ENCODE measurements around the gene CERS6.

CERS6 gene

DNA sequence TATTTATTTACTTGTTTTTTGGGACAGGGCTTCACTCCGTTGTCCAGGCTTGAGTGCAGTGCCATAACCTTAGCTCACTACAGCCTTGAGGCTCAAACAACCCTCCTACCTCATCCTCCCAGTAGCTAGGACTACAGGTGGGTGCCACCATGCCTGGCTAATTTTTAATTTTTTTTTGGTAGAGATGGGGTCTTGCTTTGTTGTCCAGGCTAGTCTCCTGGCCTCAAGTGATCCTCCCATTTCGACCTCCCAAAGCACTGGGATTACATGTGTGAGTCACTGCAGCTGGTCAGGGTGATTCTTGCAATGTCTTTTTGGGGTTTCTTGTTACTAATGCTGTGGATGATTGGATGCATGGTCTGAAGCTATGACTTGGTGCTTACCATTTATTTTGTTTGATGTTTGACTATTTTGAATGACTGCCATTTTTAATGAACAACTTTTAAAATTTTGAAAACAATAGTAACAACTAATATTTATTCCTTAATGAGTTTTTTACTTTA lies 6.5 kb downstream of the CERS6 start:
- no peak overlapping the region for H3K4me3 ChIP-seq (ENCODE audit: low read length)
- DNase-seq (ENCODE audit: low read depth, low spot score): no peak

- H3K4me3 ChIP-seq (ENCODE audit: low read length): no peak overlapping the region
These were observed 9.5 kb downstream of the CERS6 start for GRCh38 chr2:168465594-168465993.

GRCh38 chr2:168466190-168466737 lies 10.2 kb downstream of the CERS6 start:
- no peak for DNase-seq (ENCODE audit: low read depth, low spot score)
- no peak overlapping the region for H3K4me3 ChIP-seq (ENCODE audit: low read length)

More at GRCh38 chr2:168465594-168465993, 9.5 kb downstream of the CERS6 start:
- DNase-seq (ENCODE audit: low read depth, low spot score): no peak

DNA sequence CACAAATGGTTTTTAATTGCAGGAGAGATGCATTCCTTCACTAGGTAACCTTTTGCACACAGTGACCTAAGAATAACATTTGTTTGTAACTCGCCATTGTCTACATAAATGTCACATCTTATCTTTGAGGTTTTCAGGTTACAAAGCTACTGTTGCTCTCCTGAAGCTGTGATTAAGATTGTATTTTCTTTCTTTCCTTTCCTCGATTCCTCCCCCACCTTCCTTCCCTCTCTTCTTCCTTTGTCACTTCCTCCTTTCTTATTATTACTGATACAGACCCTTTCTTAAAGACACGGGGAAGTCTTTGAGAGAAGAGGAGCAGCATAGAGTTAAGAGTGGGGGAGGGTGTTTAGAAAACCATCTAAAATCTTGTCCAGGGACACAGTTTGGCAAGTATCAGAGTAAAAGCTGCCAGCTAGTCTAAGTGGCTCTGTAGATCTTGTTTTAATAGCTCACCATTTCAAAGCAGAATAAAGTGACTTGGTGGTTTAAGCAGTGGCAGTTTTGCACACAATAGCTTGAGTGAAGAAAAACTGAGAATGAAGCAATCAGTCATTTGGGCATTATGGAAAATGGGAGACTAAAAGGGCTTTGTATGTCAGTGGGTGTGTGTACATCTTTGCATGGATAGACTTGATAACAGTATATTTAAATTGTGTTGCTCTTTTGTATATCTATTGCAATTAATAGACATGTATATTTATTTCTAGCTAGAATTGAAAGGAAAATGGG lies 10.9 kb downstream of the CERS6 start:
- H3K4me3 ChIP-seq (ENCODE audit: low read length): no peak overlapping the region
- no peak for DNase-seq (ENCODE audit: low read depth, low spot score)

GRCh38 chr2:168467729-168468128 lies 11.7 kb downstream of the CERS6 start:
- no peak overlapping the region for H3K4me3 ChIP-seq (ENCODE audit: low read length)
- no peak for DNase-seq (ENCODE audit: low read depth, low spot score)

DNA sequence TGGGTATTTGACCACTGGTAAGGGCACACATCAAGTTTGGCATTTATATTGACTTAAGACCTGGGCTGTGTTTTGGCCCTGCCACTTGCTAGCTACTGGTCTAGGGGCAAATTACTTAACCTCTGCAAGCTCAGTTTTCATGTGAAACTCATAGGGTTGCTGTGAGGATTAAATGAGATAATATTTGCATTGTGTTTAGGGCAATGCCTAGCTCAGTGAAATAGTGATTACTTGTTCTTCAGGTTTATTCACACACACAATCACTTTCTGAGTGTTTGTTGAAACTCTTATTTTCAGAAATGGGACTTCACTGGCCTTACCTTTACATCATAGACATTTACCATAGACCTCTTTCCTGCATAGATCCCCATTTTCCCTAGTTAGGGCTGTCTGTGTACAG lies 12.3 kb downstream of the CERS6 start:
- DNase-seq (ENCODE audit: low read depth, low spot score): no peak
- H3K4me3 ChIP-seq (ENCODE audit: low read length): no peak overlapping the region

DNA sequence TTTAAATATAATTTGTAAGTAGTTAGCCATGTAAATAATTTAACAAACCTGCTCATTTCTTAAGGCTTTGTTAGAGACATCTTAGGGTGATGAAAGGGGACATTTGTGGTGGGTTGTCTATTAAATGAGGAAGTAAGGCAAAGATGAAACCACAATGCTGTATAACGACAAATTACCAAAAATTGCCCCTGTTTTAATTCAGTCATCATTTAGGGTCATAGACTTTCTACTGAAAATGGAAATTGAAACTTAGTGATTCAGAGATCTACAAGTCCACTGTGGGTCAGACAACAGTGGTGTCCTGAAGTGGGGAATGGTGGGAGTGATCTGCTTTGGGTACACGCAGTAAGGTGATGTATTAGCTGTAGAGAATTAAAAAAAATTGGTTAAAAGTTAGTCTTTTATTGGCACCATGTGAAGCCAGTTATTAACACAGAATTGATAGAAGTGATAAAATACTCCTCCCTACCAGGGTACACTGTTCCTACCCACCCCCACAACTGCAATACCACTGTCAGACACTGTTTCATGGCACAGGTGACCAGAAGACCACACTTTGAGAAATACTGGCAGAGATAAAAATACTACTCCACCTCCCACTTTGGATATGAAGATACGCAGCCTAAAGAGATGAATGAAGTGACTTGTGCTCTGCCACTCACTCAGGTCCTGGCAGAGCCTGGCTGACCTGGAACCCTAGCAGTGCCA lies 13.4 kb downstream of the CERS6 start:
- DNase-seq (ENCODE audit: low read depth, low spot score): no peak
- no peak overlapping the region for H3K4me3 ChIP-seq (ENCODE audit: low read length)

DNA sequence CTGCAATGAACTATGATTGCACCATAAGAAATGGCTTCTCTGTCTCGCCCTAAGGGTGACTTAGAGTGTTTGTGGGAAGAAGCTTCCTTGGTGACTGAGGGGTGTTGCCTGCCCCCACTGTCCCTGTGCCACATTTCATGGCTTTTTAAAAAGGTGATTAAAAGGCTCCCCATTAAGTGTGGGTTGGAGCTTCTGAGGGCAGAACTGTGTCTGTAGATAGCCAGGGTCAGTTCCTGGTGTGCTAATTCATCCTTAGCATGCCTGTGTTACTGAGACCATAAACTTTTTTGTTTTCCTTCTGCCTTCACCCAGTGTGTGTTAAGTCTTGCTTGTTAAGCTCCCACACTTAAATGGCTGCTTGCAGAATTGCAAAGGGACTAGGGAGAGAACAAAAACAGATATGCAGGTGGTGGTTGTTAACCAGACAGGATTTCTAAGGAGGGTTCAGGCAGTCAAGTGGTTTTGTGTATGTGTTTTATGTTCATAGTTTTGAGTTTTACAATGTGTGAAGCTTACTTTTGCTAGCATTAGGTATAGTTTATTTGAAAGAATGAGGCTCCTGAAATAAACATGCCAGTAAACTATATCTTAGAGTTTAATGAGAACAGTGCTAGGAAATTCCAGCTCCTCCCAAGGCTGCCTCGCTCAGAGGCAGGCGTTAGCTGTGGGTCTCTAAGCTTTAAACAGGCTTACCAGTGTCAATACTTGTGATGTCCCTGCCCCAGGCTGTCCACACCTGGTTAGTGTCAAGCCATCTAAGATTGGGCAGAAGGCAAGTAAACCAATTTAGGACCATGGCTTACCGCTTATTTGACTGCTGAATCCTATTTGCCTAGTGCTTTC lies 14.5 kb downstream of the CERS6 start:
- H3K4me3 ChIP-seq (ENCODE audit: low read length): no peak overlapping the region
- DNase-seq (ENCODE audit: low read depth, low spot score): peak; percentile 80

GRCh38 chr2:168471163-168471475 lies 15.0 kb downstream of the CERS6 start:
- H3K4me3 ChIP-seq (ENCODE audit: low read length): no peak overlapping the region
- no peak for DNase-seq (ENCODE audit: low read depth, low spot score)

GRCh38 chr2:168475636-168476035 lies 19.6 kb downstream of the CERS6 start:
- DNase-seq (ENCODE audit: low read depth, low spot score): no peak
- H3K4me3 ChIP-seq (ENCODE audit: low read length): no peak overlapping the region

DNA sequence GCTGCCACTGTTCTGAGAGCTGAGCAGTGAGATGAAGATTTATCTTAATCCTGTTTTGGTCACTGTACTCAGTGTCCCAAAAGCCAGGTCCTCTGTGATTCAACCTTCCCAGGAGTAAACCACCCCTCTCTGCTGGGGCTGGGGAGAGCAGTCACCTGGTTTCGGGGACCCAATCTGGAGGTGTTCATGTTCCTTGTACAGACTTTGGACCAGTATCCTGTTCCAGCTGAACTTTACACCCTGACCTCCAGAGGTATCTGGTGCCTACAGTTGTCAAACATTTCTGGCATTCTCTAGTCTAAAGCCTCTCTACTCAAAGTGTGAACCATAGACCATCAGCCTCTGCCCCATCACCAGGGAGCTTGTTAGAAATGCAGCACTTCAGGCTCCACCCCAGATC lies 22.1 kb downstream of the CERS6 start:
- no peak overlapping the region for H3K4me3 ChIP-seq (ENCODE audit: low read length)

GRCh38 chr2:168480356-168480755 lies 24.3 kb downstream of the CERS6 start:
- H3K4me3 ChIP-seq (ENCODE audit: low read length): no peak overlapping the region
- no peak for DNase-seq (ENCODE audit: low read depth, low spot score)

More for the DNA sequence above, 22.1 kb downstream of the CERS6 start:
- DNase-seq (ENCODE audit: low read depth, low spot score): no peak

DNA sequence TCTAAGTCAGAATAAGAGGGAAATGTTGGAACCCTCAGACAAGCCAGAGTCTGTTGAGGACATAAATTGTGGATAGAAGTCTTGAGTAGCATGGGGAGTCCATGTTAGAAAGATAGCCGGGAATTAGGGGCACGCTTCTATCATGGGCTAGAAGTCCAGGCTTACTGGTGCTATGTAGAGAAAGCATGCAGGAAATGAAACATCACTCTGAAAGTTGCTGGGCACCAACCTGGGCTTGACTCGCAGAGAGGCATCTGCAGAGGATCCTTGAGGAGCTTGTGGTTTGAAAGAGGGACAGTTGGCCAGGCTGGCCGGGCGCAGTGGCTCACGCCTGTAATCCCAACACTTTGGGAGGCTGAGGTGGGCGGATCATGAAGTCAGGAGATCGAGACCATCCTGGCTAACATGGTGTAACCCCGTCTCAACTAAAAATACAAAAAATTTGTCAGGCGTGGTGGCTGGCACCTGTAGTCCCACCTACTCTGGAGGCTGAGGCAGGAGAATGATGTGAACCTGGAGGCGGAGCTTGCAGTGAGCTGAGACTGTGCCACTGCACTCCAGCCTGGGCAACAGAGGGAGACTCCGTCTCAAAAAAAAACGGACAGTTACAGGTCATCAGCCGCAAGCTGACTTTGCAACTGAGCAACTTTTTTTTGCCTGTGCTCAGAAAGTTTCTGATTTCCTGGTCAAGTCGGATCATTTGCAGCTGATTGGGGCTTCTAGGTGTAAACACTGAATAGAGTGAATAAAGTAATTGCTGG lies 24.9 kb downstream of the CERS6 start:
- no peak for DNase-seq (ENCODE audit: low read depth, low spot score)
- no peak overlapping the region for H3K4me3 ChIP-seq (ENCODE audit: low read length)

- no peak overlapping the region for H3K4me3 ChIP-seq (ENCODE audit: low read length)
- DNase-seq (ENCODE audit: low read depth, low spot score): no peak
These were observed 26.2 kb downstream of the CERS6 start for GRCh38 chr2:168482269-168482668.

- no peak for DNase-seq (ENCODE audit: low read depth, low spot score)
- no peak overlapping the region for H3K4me3 ChIP-seq (ENCODE audit: low read length)
These were observed 27.1 kb downstream of the CERS6 start for GRCh38 chr2:168482952-168483831.

DNA sequence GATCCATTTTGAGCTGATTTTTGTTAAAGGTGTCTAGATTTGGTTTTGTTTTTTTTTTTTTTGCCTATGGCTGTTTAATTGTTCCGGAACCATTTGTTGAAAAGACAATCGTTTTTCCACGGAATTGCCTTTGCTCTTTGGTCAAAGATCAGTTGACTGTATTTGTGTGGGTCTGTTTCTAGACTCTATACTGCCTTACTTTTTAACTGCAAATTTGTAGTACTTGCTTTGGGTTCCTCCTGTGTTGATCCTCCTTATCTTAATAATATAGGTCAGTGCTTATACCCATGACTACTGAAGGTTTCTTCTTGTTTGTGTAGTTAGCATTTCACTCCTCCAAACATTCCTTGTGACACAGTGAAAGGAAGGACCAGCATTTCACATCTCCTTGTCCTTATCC lies 30.4 kb downstream of the CERS6 start:
- no peak for DNase-seq (ENCODE audit: low read depth, low spot score)
- no peak overlapping the region for H3K4me3 ChIP-seq (ENCODE audit: low read length)

GRCh38 chr2:168490015-168490874 lies 34.2 kb downstream of the CERS6 start:
- peak overlapping the region; percentile 34 for H3K4me3 ChIP-seq (ENCODE audit: low read length)
- peak; percentile 70 for DNase-seq (ENCODE audit: low read depth, low spot score)
